GM23338 (cell line): ENCODE results near the gene DNAJB13. TPM values are rescaled to one million over a fixed set of nuclear protein-coding genes. Genes with fewer than 3 reads are reported as not detected.

Source experiments
- ATAC-seq: fragments of 200-7000 bp; cut with Tn5 transposase; 3 replicates; pipeline ENCODE4 v1.9.1; 2020
- DNase-seq: peaks from one replicate; pipeline ENCODE4 v3.0.0-alpha.2; 2015; ENCODE audit warnings: low spot score
- H2AFZ ChIP-seq: fragments of 200-600 bp; sonication (generic); 2 replicates; pipeline ENCODE4 v1.8.0; 2016; ENCODE audit warnings: antibody characterized with exemption, mild to moderate bottlenecking, moderate library complexity
- H3F3A ChIP-seq: fragments of 200-600 bp; sonication (generic); replicated peaks from 2 replicates; pipeline ENCODE4 v1.8.0; 2017; ENCODE audit warnings: antibody characterized with exemption, mixed run types, low read depth
- H3K27ac ChIP-seq: fragments of 200-600 bp; sonication (generic); 2 replicates; pipeline ENCODE4 v1.6.1; 2016; ENCODE audit warnings: low read depth
- H3K27me3 ChIP-seq: fragments of 200-600 bp; sonication (generic); 2 replicates; pipeline ENCODE4 v1.8.0; 2016; ENCODE audit warnings: mild to moderate bottlenecking, mixed run types, moderate library complexity; ENCODE audit not compliant: insufficient read depth
- H3K36me3 ChIP-seq: fragments of 200-600 bp; sonication (generic); 2 replicates; pipeline ENCODE4 v1.8.0; 2016; ENCODE audit warnings: mild to moderate bottlenecking; ENCODE audit not compliant: insufficient read depth
- H3K4me1 ChIP-seq: fragments of 200-600 bp; sonication (generic); 2 replicates; pipeline ENCODE4 v1.8.0; 2016; ENCODE audit warnings: mild to moderate bottlenecking, moderate library complexity; ENCODE audit not compliant: insufficient read depth
- H3K4me2 ChIP-seq: fragments of 200-600 bp; sonication (generic); 2 replicates; pipeline ENCODE4 v1.7.1; 2017; ENCODE audit warnings: mixed run types
- H3K4me3 ChIP-seq: fragments of 200-600 bp; sonication (generic); 2 replicates; pipeline ENCODE4 v1.6.1; 2016; ENCODE audit warnings: mixed run types
- H3K79me2 ChIP-seq: fragments of 200-600 bp; sonication (generic); replicated peaks from 2 replicates; pipeline ENCODE4 v1.8.0; 2017; ENCODE audit warnings: mild to moderate bottlenecking; ENCODE audit not compliant: insufficient read depth
- H3K9me2 ChIP-seq: fragments of 200-600 bp; sonication (generic); 2 replicates; pipeline ENCODE4 v1.8.0; 2017; ENCODE audit not compliant: insufficient read depth
- H4K20me1 ChIP-seq: fragments of 200-600 bp; sonication (generic); replicated peaks from 2 replicates; pipeline ENCODE4 v1.8.0; 2017; ENCODE audit warnings: mild to moderate bottlenecking; ENCODE audit not compliant: insufficient read depth
- H3K27ac Mint-ChIP-seq: 2 replicates; pipeline ENCODE4 v1.8.0; 2020; ENCODE audit warnings: inconsistent platforms, mild to moderate bottlenecking, moderate library complexity, mixed read lengths
- H3K27me3 Mint-ChIP-seq: 3 replicates; pipeline ENCODE4 v1.8.0; 2022; ENCODE audit warnings: low read depth, mild to moderate bottlenecking, moderate library complexity, mixed read lengths, inconsistent platforms; ENCODE audit not compliant: insufficient read depth, poor library complexity
- H3K36me3 Mint-ChIP-seq: 3 replicates; pipeline ENCODE4 v1.8.0; 2021; ENCODE audit warnings: low read depth, mild to moderate bottlenecking, inconsistent platforms, moderate library complexity, mixed read lengths
- H3K4me1 Mint-ChIP-seq: 3 replicates; pipeline ENCODE4 v1.8.0; 2020; ENCODE audit warnings: mild to moderate bottlenecking, inconsistent platforms, mixed read lengths
- H3K4me3 Mint-ChIP-seq: 3 replicates; pipeline ENCODE4 v1.8.0; 2021; ENCODE audit warnings: moderate library complexity, mild to moderate bottlenecking, inconsistent platforms, mixed read lengths
- H3K9me3 Mint-ChIP-seq: 3 replicates; pipeline ENCODE4 v1.8.0; 2020; ENCODE audit warnings: moderate library complexity, mild to moderate bottlenecking, inconsistent platforms, mixed read lengths
- CREB1 ChIP-seq: fragments of 250-450 bp; sonication (Bioruptor Pico); IDR thresholded peaks from 2 replicates; pipeline ENCODE4 v1.5.0; 2020; ENCODE audit warnings: low read depth, mild to moderate bottlenecking, moderate library complexity
- EZH2 ChIP-seq: fragments of 200-600 bp; sonication (generic); IDR thresholded peaks from one replicate; pipeline ENCODE4 v1.8.0; 2017; ENCODE audit warnings: antibody characterized with exemption, mild to moderate bottlenecking, low read depth; ENCODE audit not compliant: unreplicated experiment
- EZH2phosphoT487 ChIP-seq: fragments of 200-600 bp; sonication (generic); IDR thresholded peaks from one replicate; pipeline ENCODE4 v1.8.1; 2018; ENCODE audit warnings: antibody characterized with exemption; ENCODE audit not compliant: unreplicated experiment
- JUNB ChIP-seq: IDR thresholded peaks from one replicate; pipeline ENCODE4 v1.6.1; 2016; ENCODE audit warnings: antibody characterized with exemption; ENCODE audit not compliant: unreplicated experiment
- NANOG ChIP-seq: IDR thresholded peaks from 2 replicates; pipeline ENCODE4 v1.6.1; 2016; ENCODE audit warnings: antibody characterized with exemption, borderline replicate concordance
- POLR2AphosphoS5 ChIP-seq: IDR thresholded peaks from 2 replicates; pipeline ENCODE4 v1.6.1; 2016; ENCODE audit warnings: antibody characterized with exemption, low read depth
- STAT1 ChIP-seq: IDR thresholded peaks from one replicate; pipeline ENCODE4 v1.6.1; 2016; ENCODE audit warnings: antibody characterized with exemption; ENCODE audit not compliant: unreplicated experiment
- ZNF114 ChIP-seq: fragments of 250-450 bp; sonication (Bioruptor Pico); IDR thresholded peaks from 2 replicates; pipeline ENCODE4 v1.5.0; 2020; ENCODE audit warnings: mild to moderate bottlenecking, moderate library complexity
- ZNF331 ChIP-seq: fragments of 250-450 bp; sonication (Bioruptor Pico); IDR thresholded peaks from 2 replicates; pipeline ENCODE4 v1.5.0; 2020; ENCODE audit warnings: low read depth, mild to moderate bottlenecking, moderate library complexity
- polyA plus RNA-seq: library from polyadenylated mRNA; unstranded; fragments of >200 nt; fragmentation: Nextera tagmentation; extraction: Ambion mirVana; gene quantifications from 2 replicates; pipeline ENCODE4 v1.2.1, GENCODE V29; 2016
- total RNA-seq: library from RNA; depleted of rRNA; stranded (reverse); fragments of >200 nt; shearing (Covaris generic); gene quantifications from 2 replicates; pipeline ENCODE4 v1.2.3, GENCODE V29; 2014
- TF ChIP-seq, protein P1 (sequence below): IDR thresholded peaks from 2 replicates; pipeline ENCODE4 v1.6.1; 2016; ENCODE audit warnings: antibody characterized with exemption
- TF ChIP-seq, protein P2 (sequence below): fragments of 250-450 bp; sonication (Bioruptor Pico); IDR thresholded peaks from 2 replicates; pipeline ENCODE4 v1.5.0; 2020; ENCODE audit warnings: mild to moderate bottlenecking, moderate library complexity
- TF ChIP-seq, protein P3 (sequence below): IDR thresholded peaks from one replicate; pipeline ENCODE4 v1.6.1; 2018; ENCODE audit warnings: antibody characterized with exemption; ENCODE audit not compliant: unreplicated experiment
- TF ChIP-seq, protein P4 (sequence below), 2 experiments: fragments of 200-600 bp in 1 of 2; sonication (generic) in 1 of 2; conservative IDR thresholded peaks; 2 replicates each; pipeline versions ENCODE4 v1.5.1 to v1.6.1; 2016 to 2017; ENCODE audit warnings: antibody characterized with exemption in 2 of 2, low read depth in 2 of 2, mild to moderate bottlenecking in 2 of 2, moderate library complexity in 1 of 2

Gene DNAJB13
- total and polyA plus RNA-seq, 2 experiments from 2014 or later: 0.14 to 0.32 TPM

GRCh38 chr11:73990730-73991129 is 39.9 kb downstream of the DNAJB13 start:
- ATAC-seq: no peak
- TF ChIP-seq, protein P1, sequence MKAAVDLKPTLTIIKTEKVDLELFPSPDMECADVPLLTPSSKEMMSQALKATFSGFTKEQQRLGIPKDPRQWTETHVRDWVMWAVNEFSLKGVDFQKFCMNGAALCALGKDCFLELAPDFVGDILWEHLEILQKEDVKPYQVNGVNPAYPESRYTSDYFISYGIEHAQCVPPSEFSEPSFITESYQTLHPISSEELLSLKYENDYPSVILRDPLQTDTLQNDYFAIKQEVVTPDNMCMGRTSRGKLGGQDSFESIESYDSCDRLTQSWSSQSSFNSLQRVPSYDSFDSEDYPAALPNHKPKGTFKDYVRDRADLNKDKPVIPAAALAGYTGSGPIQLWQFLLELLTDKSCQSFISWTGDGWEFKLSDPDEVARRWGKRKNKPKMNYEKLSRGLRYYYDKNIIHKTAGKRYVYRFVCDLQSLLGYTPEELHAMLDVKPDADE: no peak
- TF ChIP-seq ZNF331 (no peak), NANOG (no peak), EZH2phosphoT487 (no peak), JUNB (no peak), ZNF114 (CRISPR knock-in tag) (no peak), STAT1 (no peak), POLR2AphosphoS5 (no peak), EZH2 (no peak), CREB1 (CRISPR knock-in tag) (no peak)
- TF ChIP-seq, protein P2, sequence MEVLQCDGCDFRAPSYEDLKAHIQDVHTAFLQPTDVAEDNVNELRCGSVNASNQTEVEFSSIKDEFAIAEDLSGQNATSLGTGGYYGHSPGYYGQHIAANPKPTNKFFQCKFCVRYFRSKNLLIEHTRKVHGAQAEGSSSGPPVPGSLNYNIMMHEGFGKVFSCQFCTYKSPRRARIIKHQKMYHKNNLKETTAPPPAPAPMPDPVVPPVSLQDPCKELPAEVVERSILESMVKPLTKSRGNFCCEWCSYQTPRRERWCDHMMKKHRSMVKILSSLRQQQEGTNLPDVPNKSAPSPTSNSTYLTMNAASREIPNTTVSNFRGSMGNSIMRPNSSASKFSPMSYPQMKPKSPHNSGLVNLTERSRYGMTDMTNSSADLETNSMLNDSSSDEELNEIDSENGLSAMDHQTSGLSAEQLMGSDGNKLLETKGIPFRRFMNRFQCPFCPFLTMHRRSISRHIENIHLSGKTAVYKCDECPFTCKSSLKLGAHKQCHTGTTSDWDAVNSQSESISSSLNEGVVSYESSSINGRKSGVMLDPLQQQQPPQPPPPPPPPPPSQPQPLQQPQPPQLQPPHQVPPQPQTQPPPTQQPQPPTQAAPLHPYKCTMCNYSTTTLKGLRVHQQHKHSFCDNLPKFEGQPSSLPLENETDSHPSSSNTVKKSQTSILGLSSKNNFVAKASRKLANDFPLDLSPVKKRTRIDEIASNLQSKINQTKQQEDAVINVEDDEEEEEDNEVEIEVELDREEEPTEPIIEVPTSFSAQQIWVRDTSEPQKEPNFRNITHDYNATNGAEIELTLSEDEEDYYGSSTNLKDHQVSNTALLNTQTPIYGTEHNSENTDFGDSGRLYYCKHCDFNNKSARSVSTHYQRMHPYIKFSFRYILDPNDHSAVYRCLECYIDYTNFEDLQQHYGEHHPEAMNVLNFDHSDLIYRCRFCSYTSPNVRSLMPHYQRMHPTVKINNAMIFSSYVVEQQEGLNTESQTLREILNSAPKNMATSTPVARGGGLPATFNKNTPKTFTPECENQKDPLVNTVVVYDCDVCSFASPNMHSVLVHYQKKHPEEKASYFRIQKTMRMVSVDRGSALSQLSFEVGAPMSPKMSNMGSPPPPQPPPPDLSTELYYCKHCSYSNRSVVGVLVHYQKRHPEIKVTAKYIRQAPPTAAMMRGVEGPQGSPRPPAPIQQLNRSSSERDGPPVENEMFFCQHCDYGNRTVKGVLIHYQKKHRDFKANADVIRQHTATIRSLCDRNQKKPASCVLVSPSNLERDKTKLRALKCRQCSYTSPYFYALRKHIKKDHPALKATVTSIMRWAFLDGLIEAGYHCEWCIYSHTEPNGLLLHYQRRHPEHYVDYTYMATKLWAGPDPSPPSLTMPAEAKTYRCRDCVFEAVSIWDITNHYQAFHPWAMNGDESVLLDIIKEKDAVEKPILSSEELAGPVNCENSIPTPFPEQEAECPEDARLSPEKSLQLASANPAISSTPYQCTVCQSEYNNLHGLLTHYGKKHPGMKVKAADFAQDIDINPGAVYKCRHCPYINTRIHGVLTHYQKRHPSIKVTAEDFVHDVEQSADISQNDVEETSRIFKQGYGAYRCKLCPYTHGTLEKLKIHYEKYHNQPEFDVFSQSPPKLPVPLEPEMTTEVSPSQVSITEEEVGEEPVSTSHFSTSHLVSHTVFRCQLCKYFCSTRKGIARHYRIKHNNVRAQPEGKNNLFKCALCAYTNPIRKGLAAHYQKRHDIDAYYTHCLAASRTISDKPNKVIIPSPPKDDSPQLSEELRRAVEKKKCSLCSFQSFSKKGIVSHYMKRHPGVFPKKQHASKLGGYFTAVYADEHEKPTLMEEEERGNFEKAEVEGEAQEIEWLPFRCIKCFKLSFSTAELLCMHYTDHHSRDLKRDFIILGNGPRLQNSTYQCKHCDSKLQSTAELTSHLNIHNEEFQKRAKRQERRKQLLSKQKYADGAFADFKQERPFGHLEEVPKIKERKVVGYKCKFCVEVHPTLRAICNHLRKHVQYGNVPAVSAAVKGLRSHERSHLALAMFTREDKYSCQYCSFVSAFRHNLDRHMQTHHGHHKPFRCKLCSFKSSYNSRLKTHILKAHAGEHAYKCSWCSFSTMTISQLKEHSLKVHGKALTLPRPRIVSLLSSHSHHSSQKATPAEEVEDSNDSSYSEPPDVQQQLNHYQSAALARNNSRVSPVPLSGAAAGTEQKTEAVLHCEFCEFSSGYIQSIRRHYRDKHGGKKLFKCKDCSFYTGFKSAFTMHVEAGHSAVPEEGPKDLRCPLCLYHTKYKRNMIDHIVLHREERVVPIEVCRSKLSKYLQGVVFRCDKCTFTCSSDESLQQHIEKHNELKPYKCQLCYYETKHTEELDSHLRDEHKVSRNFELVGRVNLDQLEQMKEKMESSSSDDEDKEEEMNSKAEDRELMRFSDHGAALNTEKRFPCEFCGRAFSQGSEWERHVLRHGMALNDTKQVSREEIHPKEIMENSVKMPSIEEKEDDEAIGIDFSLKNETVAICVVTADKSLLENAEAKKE (CRISPR knock-in tag): no peak
- TF ChIP-seq, protein P3, sequence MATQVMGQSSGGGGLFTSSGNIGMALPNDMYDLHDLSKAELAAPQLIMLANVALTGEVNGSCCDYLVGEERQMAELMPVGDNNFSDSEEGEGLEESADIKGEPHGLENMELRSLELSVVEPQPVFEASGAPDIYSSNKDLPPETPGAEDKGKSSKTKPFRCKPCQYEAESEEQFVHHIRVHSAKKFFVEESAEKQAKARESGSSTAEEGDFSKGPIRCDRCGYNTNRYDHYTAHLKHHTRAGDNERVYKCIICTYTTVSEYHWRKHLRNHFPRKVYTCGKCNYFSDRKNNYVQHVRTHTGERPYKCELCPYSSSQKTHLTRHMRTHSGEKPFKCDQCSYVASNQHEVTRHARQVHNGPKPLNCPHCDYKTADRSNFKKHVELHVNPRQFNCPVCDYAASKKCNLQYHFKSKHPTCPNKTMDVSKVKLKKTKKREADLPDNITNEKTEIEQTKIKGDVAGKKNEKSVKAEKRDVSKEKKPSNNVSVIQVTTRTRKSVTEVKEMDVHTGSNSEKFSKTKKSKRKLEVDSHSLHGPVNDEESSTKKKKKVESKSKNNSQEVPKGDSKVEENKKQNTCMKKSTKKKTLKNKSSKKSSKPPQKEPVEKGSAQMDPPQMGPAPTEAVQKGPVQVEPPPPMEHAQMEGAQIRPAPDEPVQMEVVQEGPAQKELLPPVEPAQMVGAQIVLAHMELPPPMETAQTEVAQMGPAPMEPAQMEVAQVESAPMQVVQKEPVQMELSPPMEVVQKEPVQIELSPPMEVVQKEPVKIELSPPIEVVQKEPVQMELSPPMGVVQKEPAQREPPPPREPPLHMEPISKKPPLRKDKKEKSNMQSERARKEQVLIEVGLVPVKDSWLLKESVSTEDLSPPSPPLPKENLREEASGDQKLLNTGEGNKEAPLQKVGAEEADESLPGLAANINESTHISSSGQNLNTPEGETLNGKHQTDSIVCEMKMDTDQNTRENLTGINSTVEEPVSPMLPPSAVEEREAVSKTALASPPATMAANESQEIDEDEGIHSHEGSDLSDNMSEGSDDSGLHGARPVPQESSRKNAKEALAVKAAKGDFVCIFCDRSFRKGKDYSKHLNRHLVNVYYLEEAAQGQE: no peak
- TF ChIP-seq, protein P4, sequence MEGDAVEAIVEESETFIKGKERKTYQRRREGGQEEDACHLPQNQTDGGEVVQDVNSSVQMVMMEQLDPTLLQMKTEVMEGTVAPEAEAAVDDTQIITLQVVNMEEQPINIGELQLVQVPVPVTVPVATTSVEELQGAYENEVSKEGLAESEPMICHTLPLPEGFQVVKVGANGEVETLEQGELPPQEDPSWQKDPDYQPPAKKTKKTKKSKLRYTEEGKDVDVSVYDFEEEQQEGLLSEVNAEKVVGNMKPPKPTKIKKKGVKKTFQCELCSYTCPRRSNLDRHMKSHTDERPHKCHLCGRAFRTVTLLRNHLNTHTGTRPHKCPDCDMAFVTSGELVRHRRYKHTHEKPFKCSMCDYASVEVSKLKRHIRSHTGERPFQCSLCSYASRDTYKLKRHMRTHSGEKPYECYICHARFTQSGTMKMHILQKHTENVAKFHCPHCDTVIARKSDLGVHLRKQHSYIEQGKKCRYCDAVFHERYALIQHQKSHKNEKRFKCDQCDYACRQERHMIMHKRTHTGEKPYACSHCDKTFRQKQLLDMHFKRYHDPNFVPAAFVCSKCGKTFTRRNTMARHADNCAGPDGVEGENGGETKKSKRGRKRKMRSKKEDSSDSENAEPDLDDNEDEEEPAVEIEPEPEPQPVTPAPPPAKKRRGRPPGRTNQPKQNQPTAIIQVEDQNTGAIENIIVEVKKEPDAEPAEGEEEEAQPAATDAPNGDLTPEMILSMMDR (conservative IDR thresholded peaks at IDR 0.05; ENCODE audit: low read depth in 2 of 2): no peak

More at GRCh38 chr11:73990730-73991129, 39.9 kb downstream of the DNAJB13 start:
- Histone ChIP-seq H3K36me3 (no peaks in the 10 kb centered on the region), H3K9me2 (no peaks in the 10 kb centered on the region), H3K4me1 (peaks cover 13% of the 10 kb centered on the region; the same call in 1 of the 2 replicates), H3K27me3 (no peaks in the 10 kb centered on the region), H3K27ac (no peak overlapping the region), H3F3A (no peaks in the 10 kb centered on the region), H2AFZ (no peak overlapping the region), H3K4me3 (no peak overlapping the region), H3K79me2 (no peaks in the 10 kb centered on the region), H4K20me1 (no peaks in the 10 kb centered on the region), H3K4me2 (no peak overlapping the region)
- no peak overlapping the region for H3K27ac Mint-ChIP-seq
- H3K4me3 Mint-ChIP-seq: no peak overlapping the region
- H3K27me3 Mint-ChIP-seq: peaks cover 2% of the 10 kb centered on the region
- H3K9me3 Mint-ChIP-seq: no peaks in the 10 kb centered on the region
- DNase-seq: no peak
- peaks cover 2% of the 10 kb centered on the region; the same call in 1 of the 3 replicates for H3K4me1 Mint-ChIP-seq
- H3K36me3 Mint-ChIP-seq: no peaks in the 10 kb centered on the region
